Measurements from ENCODE around the gene DBR1.

Gene DBR1

GRCh38 chr3:138124706-138125355 is 49.9 kb downstream of the DBR1 start:
- no peak for DNase-seq (ENCODE audit: low read depth in 1 of 2, low spot score in 1 of 2)

- no peak for DNase-seq (ENCODE audit: low read depth in 1 of 2, low spot score in 1 of 2)
These were observed 50.5 kb downstream of the DBR1 start for GRCh38 chr3:138124188-138124587.

- DNase-seq (ENCODE audit: low read depth in 1 of 2, low spot score in 1 of 2), result no peak
These were observed 55.3 kb downstream of the DBR1 start for GRCh38 chr3:138119423-138119766.

GRCh38 chr3:138118612-138119422 is 55.9 kb downstream of the DBR1 start:
- peak in 1 of 2 donors; percentile 30 for DNase-seq (ENCODE audit: low read depth in 1 of 2, low spot score in 1 of 2)

- no peak for DNase-seq (ENCODE audit: low read depth in 1 of 2, low spot score in 1 of 2)
These were observed 59.4 kb downstream of the DBR1 start, which contains the start of gene DZIP1L for GRCh38 chr3:138114988-138115971. TSS of gene DZIP1L (minus strand) at chr3:138115608. CDS start at chr3:138103971, 11,637 bp downstream.

GRCh38 chr3:138114431-138114918 is 60.2 kb downstream of the DBR1 start:
- DNase-seq (ENCODE audit: low read depth in 1 of 2, low spot score in 1 of 2), result no peak

GRCh38 chr3:138113326-138113725 is 61.4 kb downstream of the DBR1 start:
- no peak for DNase-seq (ENCODE audit: low read depth in 1 of 2, low spot score in 1 of 2)

GRCh38 chr3:138112362-138112761 is 62.4 kb downstream of the DBR1 start:
- no peak for DNase-seq (ENCODE audit: low read depth in 1 of 2, low spot score in 1 of 2)

Measured in activated CD4-positive, alpha-beta T cell treated with anti-CD3 and anti-CD28 coated beads, Interleukin-2, amount 50 U/mL, for 24 hours (primary cell).